Tibial nerve (tissue), 4 donors: ENCODE data around the gene SNPH. TPM values are rescaled to one million over a fixed set of nuclear protein-coding genes. Genes with fewer than 3 reads are reported as not detected.

ENCODE experiments used
- DNase-seq, 2 donors: peaks; one replicate each; pipeline ENCODE4 v3.0.0-alpha.2; 2019; ENCODE audit warnings: low spot score in 2 of 2
- H3K27ac ChIP-seq, 4 donors: fragments of 200-600 bp; sonication (generic) in 3 of 4; one replicate each; pipeline ENCODE4 v1.5.1; 2017 to 2019; ENCODE audit warnings: mild to moderate bottlenecking in 1 of 4
- H3K27me3 ChIP-seq, 2 donors: fragments of 200-600 bp; sonication (generic) in 1 of 2; one replicate each; pipeline versions ENCODE4 v1.5.1 to v1.6.0; 2017 to 2019
- H3K36me3 ChIP-seq, 3 donors: fragments of 200-600 bp; sonication (generic); one replicate each; pipeline ENCODE4 v1.5.1; 2018 to 2019
- H3K4me1 ChIP-seq, 4 donors: fragments of 200-600 bp; sonication (generic) in 3 of 4; one replicate each; pipeline ENCODE4 v1.5.1; 2017 to 2019
- H3K4me3 ChIP-seq, 4 donors: fragments of 200-600 bp; sonication (generic) in 3 of 4; one replicate each; pipeline ENCODE4 v1.5.1; 2017 to 2019; ENCODE audit warnings: mild to moderate bottlenecking in 1 of 4, moderate library complexity in 1 of 4
- H3K9me3 ChIP-seq, 4 donors: fragments of 200-600 bp; sonication (generic) in 3 of 4; one replicate each; pipeline ENCODE4 v1.5.1; 2017 to 2019
- CTCF ChIP-seq, 5 experiments: fragments of 200-600 bp in 3 of 5; fragments of 450-650 bp in 2 of 5; sonication (generic) in 3 of 5; IDR thresholded peaks; one replicate each; pipeline ENCODE4 v1.5.1; 2016 to 2019; ENCODE audit warnings: antibody characterized with exemption in 5 of 5, mild to moderate bottlenecking in 3 of 5, moderate library complexity in 2 of 5
- EP300 ChIP-seq, 2 donors: sonication (generic); formaldehyde crosslinking; IDR thresholded peaks; one replicate each; pipeline ENCODE4 v1.6.1; 2017; ENCODE audit warnings: antibody characterized with exemption in 2 of 2, mild to moderate bottlenecking in 1 of 2
- POLR2A ChIP-seq, 2 donors: fragments of 450-650 bp; IDR thresholded peaks; one replicate each; pipeline ENCODE4 v1.6.1; 2017; ENCODE audit warnings: antibody characterized with exemption in 2 of 2, mild to moderate bottlenecking in 2 of 2, moderate library complexity in 2 of 2
- WGBS, 2 donors: methylation state at CpG; one replicate each; pipeline ENCODE4 v1.1.5; 2018; 5-methylcytosine and 5-hydroxymethylcytosine counted together
- total RNA-seq, 4 donors: library from RNA; depleted of rRNA; stranded (reverse); fragments of >200 nt; gene quantifications; one replicate each; pipeline ENCODE4 v1.1.0, GENCODE V29; 2016

The SNPH gene
- total RNA-seq, 4 donors from 2014 or later = 4.5 to 7.4 (median 6.9) TPM

GRCh38 chr20:1307171-1307570 is 41.1 kb downstream of the SNPH start:
- Histone ChIP-seq H3K27ac (no peak overlapping the region), H3K4me3 (no peak overlapping the region), H3K9me3 (no peaks in the 10 kb centered on the region), H3K27me3 (no peaks in the 10 kb centered on the region), H3K36me3 (peaks cover 0 to 16% (median 0%) of the 10 kb centered on the region in 3 donors), H3K4me1 (no peaks in the 10 kb centered on the region)
- TF ChIP-seq POLR2A (IDR thresholded peaks at IDR 0.05) = no peak
- no peak for TF ChIP-seq CTCF (IDR thresholded peaks at IDR 0.05)
- no peak for TF ChIP-seq EP300 (IDR thresholded peaks at IDR 0.05)
- DNase-seq = no peak
- 86 to 88% methylated on average over 10 of the region's 10 CpGs for WGBS, 2 donors

- Histone ChIP-seq H3K4me3 (no peak overlapping the region), H3K4me1 (no peaks in the 10 kb centered on the region), H3K27ac (no peak overlapping the region), H3K36me3 (peaks cover 0 to 16% (median 0%) of the 10 kb centered on the region in 3 donors), H3K9me3 (no peaks in the 10 kb centered on the region), H3K27me3 (no peaks in the 10 kb centered on the region)
- no peak for TF ChIP-seq CTCF (IDR thresholded peaks at IDR 0.05)
- no peak for TF ChIP-seq POLR2A (IDR thresholded peaks at IDR 0.05)
- TF ChIP-seq EP300 (IDR thresholded peaks at IDR 0.05) = no peak
- no peak for DNase-seq
- 86 to 92% methylated on average over 12 of the region's 13 CpGs for WGBS, 2 donors
Observed at GRCh38 chr20:1307571-1307971, 41.5 kb downstream of the SNPH start.

- no peaks in the 10 kb centered on the region for H3K9me3 ChIP-seq
- no peak overlapping the region for H3K4me3 ChIP-seq
- peaks cover 0 to 16% (median 0%) of the 10 kb centered on the region in 3 donors for H3K36me3 ChIP-seq
- H3K27ac ChIP-seq = no peak overlapping the region
- H3K4me1 ChIP-seq = peaks cover 0 to 2% (median under 1%) of the 10 kb centered on the region in 4 donors
- DNase-seq = no peak
- TF ChIP-seq CTCF (IDR thresholded peaks at IDR 0.05) = no peak
- no peak for TF ChIP-seq POLR2A (IDR thresholded peaks at IDR 0.05)
- no peak for TF ChIP-seq EP300 (IDR thresholded peaks at IDR 0.05)
- no peaks in the 10 kb centered on the region for H3K27me3 ChIP-seq
- 88 to 92% methylated on average over 10 to 12 of the region's 13 CpGs for WGBS, 2 donors
Observed at GRCh38 chr20:1308067-1308701, 42.1 kb downstream of the SNPH start.

GRCh38 chr20:1308702-1309095 is 42.6 kb downstream of the SNPH start:
- WGBS, 2 donors = 82 to 89% methylated on average over 4 to 9 of the region's 9 CpGs
- Histone ChIP-seq H3K4me3 (no peak overlapping the region), H3K27ac (no peak overlapping the region), H3K27me3 (no peaks in the 10 kb centered on the region), H3K36me3 (peaks cover 0 to 16% (median 0%) of the 10 kb centered on the region in 3 donors), H3K9me3 (no peaks in the 10 kb centered on the region), H3K4me1 (peaks cover 0 to 7% (median 2%) of the 10 kb centered on the region in 4 donors)
- DNase-seq = no peak
- no peak for TF ChIP-seq CTCF (IDR thresholded peaks at IDR 0.05)
- no peak for TF ChIP-seq EP300 (IDR thresholded peaks at IDR 0.05)
- TF ChIP-seq POLR2A (IDR thresholded peaks at IDR 0.05) = no peak

GRCh38 chr20:1309439-1309847 is 43.3 kb downstream of the SNPH start:
- no peaks in the 10 kb centered on the region for H3K27me3 ChIP-seq
- H3K36me3 ChIP-seq = peaks cover 0 to 16% (median 0%) of the 10 kb centered on the region in 3 donors
- no peak for TF ChIP-seq POLR2A (IDR thresholded peaks at IDR 0.05)
- no peak for TF ChIP-seq EP300 (IDR thresholded peaks at IDR 0.05)
- TF ChIP-seq CTCF (IDR thresholded peaks at IDR 0.05) = no peak
- H3K4me3 ChIP-seq = no peak overlapping the region
- H3K9me3 ChIP-seq = no peaks in the 10 kb centered on the region
- no peak for DNase-seq
- no peak overlapping the region for H3K27ac ChIP-seq
- peaks cover 0 to 12% (median 2%) of the 10 kb centered on the region in 4 donors for H3K4me1 ChIP-seq
- WGBS, 2 donors = 79 to 80% methylated on average over 12 of the region's 12 CpGs
